GM15510 (cell line): ENCODE data around the gene RREB1.

Experiments
- POLR2A ChIP-seq: IDR thresholded peaks from 3 replicates; pipeline ENCODE4 v1.6.1; 2011; ENCODE audit warnings: borderline replicate concordance; ENCODE audit not compliant: insufficient read length; ENCODE audit errors: extremely low read depth

The RREB1 gene

GRCh38 chr6:7085911-7086310 lies 21.9 kb upstream of the RREB1 start:
- TF ChIP-seq POLR2A = no peak

- no peak for TF ChIP-seq POLR2A
Measured at GRCh38 chr6:7086488-7086887, 21.3 kb upstream of the RREB1 start.

- no peak for TF ChIP-seq POLR2A
Measured at GRCh38 chr6:7087066-7087465, 20.7 kb upstream of the RREB1 start.

- TF ChIP-seq POLR2A = no peak
Measured at GRCh38 chr6:7087491-7087979, 20.2 kb upstream of the RREB1 start.

GRCh38 chr6:7088076-7088742 lies 19.6 kb upstream of the RREB1 start:
- no peak for TF ChIP-seq POLR2A

- no peak for TF ChIP-seq POLR2A
Measured at GRCh38 chr6:7098993-7099392, 8.8 kb upstream of the RREB1 start.

GRCh38 chr6:7100072-7100752 lies 7.5 kb upstream of the RREB1 start:
- TF ChIP-seq POLR2A = no peak

- no peak for TF ChIP-seq POLR2A
Measured at GRCh38 chr6:7100753-7101081, 7.0 kb upstream of the RREB1 start.

- no peak for TF ChIP-seq POLR2A
Measured at GRCh38 chr6:7101290-7101689, 6.5 kb upstream of the RREB1 start.

GRCh38 chr6:7104752-7105151 lies 3.0 kb upstream of the RREB1 start:
- TF ChIP-seq POLR2A = no peak

GRCh38 chr6:7106215-7106751 lies 1.5 kb upstream of the RREB1 start:
- TF ChIP-seq POLR2A = no peak

- no peak for TF ChIP-seq POLR2A
Measured at GRCh38 chr6:7106752-7107577, 796 bp upstream of the RREB1 start.

GRCh38 chr6:7108196-7108963 lies 619 bp downstream of the RREB1 start:
- TF ChIP-seq POLR2A = no peak
